GM10266 (cell line): ENCODE data around the gene CCDC187.

Experiments
- DNase-seq: peaks from one replicate; pipeline ENCODE4 v3.0.0; 2012; ENCODE audit errors: extremely low spot score
- CTCF ChIP-seq: IDR thresholded peaks from 2 replicates; pipeline ENCODE4 v1.5.1; 2012; ENCODE audit warnings: mild to moderate bottlenecking, low read depth; ENCODE audit not compliant: control insufficient read depth, insufficient read depth; ENCODE audit errors: missing control alignments

CCDC187 gene

GRCh38 chr9:136265561-136266355 lies 38.1 kb downstream of the CCDC187 start:
- TF ChIP-seq CTCF = no peak
- no peak for DNase-seq

- no peak for TF ChIP-seq CTCF
- no peak for DNase-seq
These were observed 39.2 kb downstream of the CCDC187 start for GRCh38 chr9:136264441-136265405.

- no peak for DNase-seq
- no peak for TF ChIP-seq CTCF
These were observed 39.9 kb downstream of the CCDC187 start for GRCh38 chr9:136264031-136264430.

- TF ChIP-seq CTCF = no peak
- DNase-seq = no peak
These were observed 41.2 kb downstream of the CCDC187 start for GRCh38 chr9:136262671-136263178.

- TF ChIP-seq CTCF = no peak
- no peak for DNase-seq
These were observed 42.0 kb downstream of the CCDC187 start for GRCh38 chr9:136261686-136262430.

- DNase-seq = no peak
- no peak for TF ChIP-seq CTCF
These were observed 42.9 kb downstream of the CCDC187 start for GRCh38 chr9:136260936-136261472.
